Superior temporal gyrus (tissue), 1 donor: ENCODE data around the gene ZDHHC11B.

ENCODE experiments used
- DNase-seq: peaks from one replicate; pipeline ENCODE4 v3.0.0-alpha.2; 2016; ENCODE audit errors: extremely low spot score

ZDHHC11B gene

GRCh38 chr5:673831-674629, 110.5 kb downstream of the ZDHHC11B start:
- DNase-seq: no peak

GRCh38 chr5:673161-673830, 111.2 kb downstream of the ZDHHC11B start:
- no peak for DNase-seq

- DNase-seq: peak; percentile 85
Observed at GRCh38 chr5:672329-673160, 112.0 kb downstream of the ZDHHC11B start.

- DNase-seq: peak; percentile 90
Observed at GRCh38 chr5:671459-672328, 112.8 kb downstream of the ZDHHC11B start.

- no peak for DNase-seq
Observed at GRCh38 chr5:670396-671270, 113.9 kb downstream of the ZDHHC11B start.

GRCh38 chr5:669842-670395, 114.6 kb downstream of the ZDHHC11B start:
- DNase-seq: no peak

- peak; percentile 97 for DNase-seq
Observed at GRCh38 chr5:669111-669841, 115.3 kb downstream of the ZDHHC11B start.

- peak; percentile 68 for DNase-seq
Observed at GRCh38 chr5:668283-668995, 116.1 kb downstream of the ZDHHC11B start.

GRCh38 chr5:666816-667498, 117.6 kb downstream of the ZDHHC11B start:
- no peak for DNase-seq

- DNase-seq: no peak
Observed at GRCh38 chr5:665956-666711, 118.4 kb downstream of the ZDHHC11B start.

DNA sequence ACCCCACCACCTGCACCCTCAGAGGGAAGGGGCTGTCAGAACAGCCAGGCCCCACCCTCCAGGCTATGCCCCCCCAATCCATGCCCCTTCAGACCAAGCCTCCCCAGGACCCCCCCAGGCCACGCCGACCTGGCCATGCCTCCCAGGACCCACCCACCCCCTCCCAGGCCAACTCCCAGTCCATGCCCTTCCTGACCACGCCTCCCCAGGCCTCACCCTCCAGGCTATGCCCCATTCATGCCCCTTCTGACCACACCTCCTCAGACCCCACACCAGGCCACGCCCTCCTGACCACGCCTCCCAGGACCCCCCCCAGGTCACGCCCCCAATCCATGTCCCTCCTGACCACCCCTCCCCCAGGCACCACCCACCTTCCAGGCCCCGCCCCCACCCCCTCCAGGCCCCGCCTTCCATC, 119.0 kb downstream of the ZDHHC11B start:
- DNase-seq: no peak

- DNase-seq: no peak
Observed at GRCh38 chr5:664994-665360, 119.6 kb downstream of the ZDHHC11B start.

- DNase-seq: no peak
Observed at GRCh38 chr5:664343-664993, 120.1 kb downstream of the ZDHHC11B start.

DNA sequence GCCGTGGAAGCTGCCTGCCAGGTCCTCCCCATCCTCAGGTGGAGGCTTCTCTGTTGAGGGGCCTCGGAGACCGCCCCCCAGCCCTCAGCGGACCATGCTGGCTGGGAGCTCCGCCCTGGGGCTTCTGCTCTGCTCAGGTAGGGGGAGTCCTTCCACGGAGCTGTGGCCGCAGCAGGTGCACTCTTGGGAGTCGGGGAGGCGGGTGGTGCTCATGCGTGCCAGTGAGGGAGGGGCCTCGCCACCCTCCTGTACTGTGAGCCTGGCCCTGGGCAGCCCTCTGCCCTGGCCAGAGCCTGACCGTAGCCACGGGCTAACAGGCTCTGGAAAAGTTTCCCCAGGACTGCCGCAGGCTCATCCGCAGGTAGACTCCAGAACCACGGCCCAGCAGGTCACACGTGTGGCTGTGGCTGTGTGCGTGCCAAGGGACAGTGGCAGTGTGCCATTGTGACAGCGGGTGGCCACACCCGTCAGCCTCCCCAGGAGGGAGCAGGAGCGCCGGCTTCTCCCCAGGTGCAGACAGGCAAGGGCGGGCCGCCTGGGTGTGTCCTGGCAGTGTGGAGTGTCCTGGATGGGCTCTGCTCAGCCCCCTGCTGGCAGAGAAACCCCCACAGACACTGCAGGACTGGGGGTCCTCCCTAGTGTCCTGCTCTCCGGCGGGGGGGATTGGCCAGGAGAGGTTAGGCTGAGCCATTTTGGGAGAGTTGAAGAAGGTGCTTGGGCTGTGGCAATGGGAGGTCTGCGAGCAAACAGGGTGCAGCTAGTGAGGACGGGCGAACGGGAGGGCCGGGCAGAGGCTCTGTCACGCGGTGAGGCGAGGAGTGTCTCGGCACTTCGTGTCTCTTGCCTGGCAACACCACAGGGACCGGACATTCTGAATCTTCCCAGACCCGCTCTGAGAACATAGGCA, 120.8 kb downstream of the ZDHHC11B start:
- no peak for DNase-seq

- DNase-seq: no peak
Observed at GRCh38 chr5:662751-663435, 121.6 kb downstream of the ZDHHC11B start.
